DMS 273 treated with DMSO at 0.1 percent for 48 hours (cell line): ENCODE measurements around the gene KCNIP4.
"Not testable (repeated sequence)": the region's sequence is repeated elsewhere in the genome, so short reads cannot be mapped to it uniquely, and the experiment has no call there.

Source experiments
- DNase-seq: peaks from one replicate; lab custom pipeline; 2025; lab: John Stamatoyannopoulos, UW

Gene KCNIP4

DNA sequence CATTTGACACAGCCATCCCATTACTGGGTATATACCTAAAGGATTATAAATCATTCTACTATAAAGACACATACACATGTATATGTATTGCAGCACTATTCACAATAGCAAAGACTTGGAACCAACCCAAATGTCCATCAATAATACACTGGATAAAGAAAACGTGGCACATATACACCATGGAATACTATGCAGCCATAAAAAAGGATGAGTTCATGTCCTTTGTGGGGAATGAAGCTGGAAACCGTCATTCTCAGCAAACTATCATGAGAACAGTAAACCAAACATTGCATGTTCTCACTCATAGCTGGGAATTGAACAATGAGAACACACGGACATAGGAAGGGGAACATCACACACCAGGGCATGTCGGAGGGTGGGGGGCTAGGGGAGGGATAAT lies 1202.6 kb downstream of the KCNIP4 start:
- not testable (repeated sequence) for DNase-seq

- DNase-seq, result no peak
Measured at GRCh38 chr4:20735931-20736330, 1212.6 kb downstream of the KCNIP4 start.

DNA sequence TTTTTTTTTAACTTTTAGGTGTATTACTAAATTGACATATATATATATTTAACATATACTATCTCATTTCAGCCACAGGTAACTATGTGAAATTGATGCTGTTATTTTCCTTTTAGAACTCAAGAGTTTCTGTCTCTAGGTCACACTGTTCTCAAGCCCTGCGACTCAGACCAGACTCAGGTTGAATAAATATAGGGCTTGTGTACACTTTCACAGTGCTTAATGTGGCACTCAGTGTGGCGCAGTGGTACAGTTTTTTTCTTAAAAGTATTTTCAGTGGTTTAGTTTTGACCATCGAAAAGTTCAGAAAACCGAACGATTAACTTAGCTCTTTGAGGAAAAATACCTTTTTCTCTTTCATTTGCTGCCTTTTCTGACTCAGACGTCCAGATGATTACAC lies 1223.7 kb downstream of the KCNIP4 start:
- no peak for DNase-seq

GRCh38 chr4:20723463-20723862 lies 1225.1 kb downstream of the KCNIP4 start:
- DNase-seq, result no peak

- DNase-seq, result no peak
Measured at GRCh38 chr4:20723019-20723418, 1225.6 kb downstream of the KCNIP4 start.

- no peak for DNase-seq
Measured at GRCh38 chr4:20711335-20711734, 1237.2 kb downstream of the KCNIP4 start.

- peak; percentile 78 for DNase-seq
Measured at GRCh38 chr4:20700007-20700761, 1248.4 kb downstream of the KCNIP4 start, which contains the start of gene PACRGL. TSS of gene PACRGL (plus strand) at chr4:20700458. CDS start at chr4:20704482, 4,024 bp downstream.

DNA sequence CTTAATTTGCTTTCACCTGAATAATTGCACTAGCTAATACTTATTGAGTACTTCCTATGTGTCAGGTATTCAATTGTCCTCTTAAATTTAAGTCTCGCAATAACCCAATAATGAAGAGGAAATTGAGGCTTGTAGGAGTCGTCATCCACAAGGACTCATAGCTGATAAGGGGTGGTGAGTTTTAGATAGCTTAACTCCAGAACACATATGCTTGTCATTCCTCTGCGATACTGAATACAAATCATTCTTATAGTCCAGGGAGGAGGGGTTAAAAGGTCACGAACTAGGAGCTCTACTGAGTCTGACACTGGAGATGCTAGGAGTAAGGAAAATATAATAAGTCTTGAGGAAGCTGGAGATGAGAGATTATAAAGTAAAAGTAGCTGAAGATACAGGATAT lies 1249.8 kb downstream of the KCNIP4 start:
- DNase-seq, result no peak

DNA sequence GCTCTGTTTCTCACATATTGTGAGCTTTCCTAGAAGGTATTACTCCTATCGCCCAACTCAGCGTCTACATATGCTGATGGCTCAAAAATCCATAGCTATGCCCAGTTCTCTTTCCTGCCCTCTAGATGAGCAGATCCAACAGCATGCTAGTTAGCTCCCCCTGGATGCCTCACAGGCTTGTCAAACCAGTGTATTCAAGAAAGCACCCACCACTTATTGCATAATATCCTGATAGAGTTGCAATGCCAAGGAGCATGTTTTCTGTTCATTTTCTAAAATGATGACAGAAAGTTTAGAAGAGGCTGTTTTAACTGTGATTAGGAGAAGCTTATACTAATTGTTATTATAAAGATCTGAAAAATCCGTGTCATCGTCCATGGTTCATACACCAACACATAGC lies 1250.2 kb downstream of the KCNIP4 start:
- no peak for DNase-seq

DNA sequence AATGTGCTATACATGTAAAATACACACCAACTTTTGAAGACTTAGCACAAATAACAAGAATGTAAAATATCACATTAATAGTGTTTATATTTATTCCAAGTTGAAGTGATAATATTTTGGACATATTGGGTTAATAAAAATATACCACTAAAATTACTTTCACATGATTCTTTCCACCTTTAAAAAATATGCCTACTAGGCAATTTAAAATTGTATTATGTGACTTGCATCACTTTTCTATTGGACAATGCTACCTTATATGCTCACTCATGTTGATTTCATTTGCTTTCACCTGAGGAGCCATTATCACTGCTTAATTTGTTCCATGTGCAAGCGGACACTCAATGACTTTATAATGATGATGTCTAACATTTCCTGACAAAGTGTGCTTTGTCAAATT lies 1251.8 kb downstream of the KCNIP4 start:
- no peak for DNase-seq

DNA sequence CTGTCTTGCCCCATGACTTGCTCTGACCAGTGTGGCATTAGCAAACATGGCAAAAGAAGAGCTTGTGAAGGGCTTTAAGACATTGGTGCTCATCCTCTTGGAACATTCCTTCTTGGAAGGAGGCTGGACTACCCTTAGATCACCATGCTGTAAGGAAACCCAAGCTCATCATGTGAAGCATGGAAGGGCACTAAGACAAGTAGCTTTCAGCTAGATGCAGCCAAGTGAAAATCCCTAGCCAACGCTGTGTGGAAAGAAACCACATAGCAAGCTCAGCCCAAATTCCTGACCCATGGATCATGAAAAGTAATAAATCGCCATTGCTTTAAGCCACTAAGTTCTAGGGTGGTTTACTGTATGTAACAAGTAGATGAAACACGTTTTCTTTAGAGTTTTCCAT lies 1260.7 kb downstream of the KCNIP4 start:
- no peak for DNase-seq

DNA sequence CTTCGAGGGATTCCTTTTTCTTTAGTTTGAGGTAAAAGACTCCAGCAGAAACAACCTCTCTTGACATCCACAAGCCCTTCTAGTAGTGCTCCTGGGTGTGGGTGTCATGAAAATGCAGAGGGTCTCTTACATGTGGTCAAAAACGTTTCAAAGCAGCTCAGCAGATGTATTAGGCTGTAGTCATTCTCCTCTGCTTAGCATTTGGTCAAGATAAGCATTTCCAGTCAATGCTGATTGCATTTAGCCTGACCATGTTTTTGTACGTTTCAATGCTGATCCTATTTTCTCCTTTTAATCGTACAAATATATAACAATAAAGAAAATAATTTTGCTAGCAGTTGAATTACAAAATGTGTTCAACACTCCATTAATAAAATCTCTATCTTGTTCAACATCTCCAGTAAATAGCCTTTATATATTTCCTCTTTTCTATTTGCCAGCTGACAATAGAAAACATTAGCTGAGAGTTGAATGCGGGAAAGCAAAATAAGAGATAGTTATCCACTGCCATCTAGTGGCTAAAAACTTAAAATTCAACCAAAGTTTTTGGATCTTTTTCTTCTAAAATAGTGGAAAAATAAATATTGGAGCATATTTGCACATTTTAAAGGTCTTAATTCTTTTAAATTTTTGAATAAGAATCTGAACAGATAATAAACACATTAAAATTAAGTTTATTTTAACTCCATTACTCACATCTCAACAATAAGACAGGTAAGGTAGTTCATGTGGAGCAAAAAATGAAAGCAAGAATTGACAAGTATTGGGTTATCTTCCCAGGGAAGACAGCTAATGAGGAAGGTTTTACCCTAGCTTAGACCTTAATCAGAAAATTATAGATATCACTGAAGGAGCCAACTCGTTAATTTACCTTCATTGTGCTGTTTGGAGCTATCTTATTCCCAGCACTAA lies 1263.5 kb downstream of the KCNIP4 start:
- DNase-seq, result peak; percentile 1

DNA sequence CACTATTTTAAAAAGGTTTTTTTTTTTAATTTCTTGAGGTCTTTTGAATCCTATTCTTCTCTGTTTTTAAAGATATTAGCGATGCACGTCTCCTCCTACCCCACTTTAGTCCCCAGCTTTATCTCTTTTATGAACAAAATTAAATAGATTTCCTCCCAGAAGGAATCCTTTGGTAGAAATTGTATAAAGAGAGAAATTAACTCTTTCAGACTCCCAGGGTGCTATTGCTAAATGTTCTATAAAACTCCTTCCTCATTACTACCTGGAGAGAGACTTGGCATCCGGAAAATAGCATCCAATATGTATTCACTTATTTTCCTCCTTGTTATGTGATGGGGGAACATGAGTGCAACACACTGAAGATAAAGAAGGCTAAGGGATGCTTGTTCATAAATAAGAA lies 1264.8 kb downstream of the KCNIP4 start:
- DNase-seq, result no peak

DNA sequence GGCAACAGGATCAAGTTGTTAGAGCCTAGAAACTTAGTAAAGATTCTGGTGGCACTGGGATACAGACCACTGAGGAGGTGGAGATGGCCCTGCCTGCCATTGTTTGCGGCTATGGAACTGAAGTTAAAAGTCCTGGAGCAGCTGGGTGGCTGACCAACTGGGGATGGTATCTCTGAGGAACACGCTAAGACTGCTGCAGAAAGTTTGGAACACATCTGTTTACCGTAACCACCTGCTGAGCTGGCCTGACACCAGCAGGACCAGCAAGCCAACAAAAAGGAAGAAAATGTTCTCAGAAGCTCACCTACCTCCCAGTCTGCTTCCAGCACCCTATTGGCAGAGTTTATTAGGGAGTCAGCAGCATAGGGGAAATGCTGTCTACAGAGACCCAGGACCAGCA lies 1265.7 kb downstream of the KCNIP4 start:
- no peak for DNase-seq

GRCh38 chr4:20681271-20681670 lies 1267.3 kb downstream of the KCNIP4 start:
- DNase-seq, result no peak

- DNase-seq, result no peak
Measured at GRCh38 chr4:20680736-20681135, 1267.8 kb downstream of the KCNIP4 start.

GRCh38 chr4:20679951-20680350 lies 1268.6 kb downstream of the KCNIP4 start:
- no peak for DNase-seq
